Transverse colon (tissue), 4 donors: ENCODE measurements around the gene ARL14.

Experiments
- CTCF ChIP-seq, 5 experiments: fragments of 200-600 bp in 3 of 5; fragments of 450-650 bp in 2 of 5; sonication (generic) in 3 of 5; IDR thresholded peaks; 1 replicate in 2 of 5; 2 replicates in 3 of 5; pipeline ENCODE4 v1.5.1; 2016 to 2017; ENCODE audit warnings: antibody characterized with exemption in 5 of 5, inconsistent platforms in 3 of 5, mild to moderate bottlenecking in 2 of 5, moderate library complexity in 1 of 5
- EP300 ChIP-seq: sonication (generic); formaldehyde crosslinking; IDR thresholded peaks from one replicate; pipeline ENCODE4 v1.6.1; 2017; ENCODE audit warnings: antibody characterized with exemption, low read depth
- POLR2A ChIP-seq: fragments of 450-650 bp; IDR thresholded peaks from one replicate; pipeline ENCODE4 v1.6.1; 2016; ENCODE audit warnings: antibody characterized with exemption, mild to moderate bottlenecking, moderate library complexity
- POLR2AphosphoS5 ChIP-seq, 3 donors: sonication (generic); formaldehyde crosslinking; IDR thresholded peaks; one replicate each; pipeline ENCODE4 v1.6.1; 2016; ENCODE audit warnings: antibody characterized with exemption in 3 of 3

DNA sequence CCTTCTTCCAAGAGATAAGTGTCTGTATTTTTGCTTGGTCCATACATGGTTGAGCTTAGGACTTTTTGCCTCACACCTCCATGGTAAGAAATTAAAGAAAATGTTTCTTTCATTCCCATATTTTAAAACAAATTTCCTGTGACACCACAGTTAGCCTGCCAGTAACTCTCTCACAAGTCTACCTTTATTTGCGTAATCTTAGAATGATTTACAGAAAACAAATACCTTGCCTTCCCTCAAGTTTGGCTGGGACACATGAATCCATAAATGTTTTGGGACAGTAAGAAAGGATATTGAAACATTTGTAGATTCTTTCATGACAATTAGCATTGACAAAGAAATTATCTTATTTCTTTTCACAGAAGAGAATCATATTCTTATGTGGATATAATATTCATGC is 3.8 kb upstream of the ARL14 start:
- TF ChIP-seq CTCF (IDR thresholded peaks at IDR 0.05) (no peak), POLR2A (no peak), POLR2AphosphoS5 (IDR thresholded peaks at IDR 0.05) (no peak), EP300 (no peak)
